ENCODE measurements around the gene MOSMO.

- TF ChIP-seq CTCF (IDR thresholded peaks at IDR 0.05), result no peak
- no peak for TF ChIP-seq POLR2A (IDR thresholded peaks at IDR 0.05)
Measured at GRCh38 chr16:22014271-22014873, 6.5 kb downstream of the MOSMO start.

Measured in heart left ventricle (tissue), 13 donors.